Measurements from ENCODE around the gene XAF1.

DNA sequence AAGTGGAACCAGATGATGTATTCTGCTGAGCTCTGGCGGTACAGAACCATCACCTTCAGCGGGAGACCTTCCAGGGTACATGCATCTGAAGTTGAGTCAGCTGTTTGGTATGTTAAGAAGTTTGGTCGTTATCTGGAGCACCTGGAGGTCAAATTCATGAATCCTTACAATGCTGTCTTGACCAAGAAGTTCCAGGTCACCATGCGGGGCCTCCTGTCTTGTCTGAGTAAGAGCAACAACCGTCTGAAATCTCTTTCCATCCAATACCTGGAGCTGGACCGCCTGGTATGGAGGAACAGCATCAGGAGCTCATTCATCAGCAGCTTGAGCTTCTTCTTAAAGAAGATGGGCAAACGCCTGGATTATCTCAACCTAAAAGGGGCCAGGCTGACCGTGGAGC, 24.2 kb downstream of the XAF1 start:
- TF ChIP-seq YY1 (IDR thresholded peaks at IDR 0.05; ENCODE audit: insufficient read depth, insufficient read length) = no peak
- TF ChIP-seq ZNF274 (IDR thresholded peaks at IDR 0.05; ENCODE audit: low read depth, low read length) = no peak
- no peak for TF ChIP-seq SUZ12 (IDR thresholded peaks at IDR 0.05; ENCODE audit: extremely low read depth, insufficient read depth, insufficient read length)

All from NT2/D1 (cell line).